Measurements from ENCODE around the gene TRNAU1AP. TPM values are rescaled to one million over a fixed set of nuclear protein-coding genes. Genes with fewer than 3 reads are reported as not detected.

Gene TRNAU1AP
- total and polyA plus RNA-seq, 2 of the 13 experiments (the other 11 are each of a cell fraction or from before 2014, with no cell fraction given): 29.0 to 42.9 TPM

DNA sequence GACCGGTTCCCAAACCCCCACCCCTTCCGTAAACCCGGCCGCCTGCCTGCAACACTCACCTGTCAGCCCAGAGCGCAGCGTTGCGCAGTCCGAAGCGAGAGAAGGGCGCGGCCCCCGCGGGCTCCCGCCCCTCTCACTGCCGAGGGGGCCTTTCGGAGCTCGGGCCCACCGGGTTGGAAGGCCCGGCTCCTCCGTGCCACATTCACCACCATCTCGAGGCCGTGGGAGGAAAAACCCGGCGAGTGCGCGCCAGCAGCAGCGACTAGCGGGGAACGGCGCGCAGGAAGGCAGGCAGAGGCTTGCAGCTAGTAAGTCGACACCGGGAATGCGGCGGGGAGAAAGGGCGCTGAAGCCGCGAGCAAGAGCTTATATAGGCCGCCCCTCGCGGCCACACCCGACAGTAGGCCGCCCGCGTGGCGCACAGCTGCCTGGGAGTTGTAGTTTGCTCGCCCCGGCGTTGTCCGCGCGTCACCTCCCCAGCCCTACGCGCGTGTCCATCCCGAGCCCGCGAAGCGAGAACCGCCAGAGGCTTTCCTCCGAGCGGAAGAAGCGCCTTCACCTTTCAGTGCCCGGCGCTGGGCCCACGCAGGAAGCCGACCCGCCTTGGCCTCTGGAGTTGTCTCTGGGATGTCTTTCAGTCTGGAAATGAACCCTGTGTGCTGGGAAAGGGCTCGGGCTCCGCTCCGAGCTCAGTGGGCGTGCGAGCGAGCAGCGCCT, 28.8 kb downstream of the TRNAU1AP start (continued):
- TF ChIP-seq ZNF558 (CRISPR knock-in tag; IDR thresholded peaks at IDR 0.05; ENCODE audit: borderline replicate concordance): peak; percentile 90; the same call in 1 of the 2 replicates
- TF ChIP-seq RFXANK (CRISPR knock-in tag; IDR thresholded peaks at IDR 0.05): peak; percentile 55; the same call in 1 of the 2 replicates
- TF ChIP-seq MEF2D (CRISPR knock-in tag; IDR thresholded peaks at IDR 0.05): no peak; the same call in 1 of the 2 replicates
- TF ChIP-seq SIN3A (IDR thresholded peaks at IDR 0.05; ENCODE audit: borderline replicate concordance, low read depth, low read length): peak; percentile 94; the same call in 1 of the 2 replicates
- TF ChIP-seq ZNF747 (CRISPR knock-in tag; IDR thresholded peaks at IDR 0.05; ENCODE audit: borderline replicate concordance): 0 out of 2 replicates have a peak, but pooled peaks have one; percentile 82
- TF ChIP-seq, protein P1, sequence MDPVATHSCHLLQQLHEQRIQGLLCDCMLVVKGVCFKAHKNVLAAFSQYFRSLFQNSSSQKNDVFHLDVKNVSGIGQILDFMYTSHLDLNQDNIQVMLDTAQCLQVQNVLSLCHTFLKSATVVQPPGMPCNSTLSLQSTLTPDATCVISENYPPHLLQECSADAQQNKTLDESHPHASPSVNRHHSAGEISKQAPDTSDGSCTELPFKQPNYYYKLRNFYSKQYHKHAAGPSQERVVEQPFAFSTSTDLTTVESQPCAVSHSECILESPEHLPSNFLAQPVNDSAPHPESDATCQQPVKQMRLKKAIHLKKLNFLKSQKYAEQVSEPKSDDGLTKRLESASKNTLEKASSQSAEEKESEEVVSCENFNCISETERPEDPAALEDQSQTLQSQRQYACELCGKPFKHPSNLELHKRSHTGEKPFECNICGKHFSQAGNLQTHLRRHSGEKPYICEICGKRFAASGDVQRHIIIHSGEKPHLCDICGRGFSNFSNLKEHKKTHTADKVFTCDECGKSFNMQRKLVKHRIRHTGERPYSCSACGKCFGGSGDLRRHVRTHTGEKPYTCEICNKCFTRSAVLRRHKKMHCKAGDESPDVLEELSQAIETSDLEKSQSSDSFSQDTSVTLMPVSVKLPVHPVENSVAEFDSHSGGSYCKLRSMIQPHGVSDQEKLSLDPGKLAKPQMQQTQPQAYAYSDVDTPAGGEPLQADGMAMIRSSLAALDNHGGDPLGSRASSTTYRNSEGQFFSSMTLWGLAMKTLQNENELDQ (CRISPR knock-in tag; IDR thresholded peaks at IDR 0.05; ENCODE audit: borderline replicate concordance): 0 out of 2 replicates have a peak, but pooled peaks have one; percentile 12
- peak; percentile 88; the same call in 1 of the 2 replicates for TF ChIP-seq WIZ (CRISPR knock-in tag; IDR thresholded peaks at IDR 0.05)
- TF ChIP-seq NFE2L1 (CRISPR knock-in tag; IDR thresholded peaks at IDR 0.05; ENCODE audit: borderline replicate concordance): no peak; the same call in 1 of the 2 replicates
- TF ChIP-seq HOXA3 (CRISPR knock-in tag; IDR thresholded peaks at IDR 0.05): peak; percentile 84
- 0 out of 2 replicates have a peak, but pooled peaks have one; percentile 19 for TF ChIP-seq SMAD9 (CRISPR knock-in tag; IDR thresholded peaks at IDR 0.05)
- TF ChIP-seq ZNF275 (CRISPR knock-in tag; IDR thresholded peaks at IDR 0.05; ENCODE audit: borderline replicate concordance): peak; percentile 60; the same call in 1 of the 2 replicates
- TF ChIP-seq, protein P2, sequence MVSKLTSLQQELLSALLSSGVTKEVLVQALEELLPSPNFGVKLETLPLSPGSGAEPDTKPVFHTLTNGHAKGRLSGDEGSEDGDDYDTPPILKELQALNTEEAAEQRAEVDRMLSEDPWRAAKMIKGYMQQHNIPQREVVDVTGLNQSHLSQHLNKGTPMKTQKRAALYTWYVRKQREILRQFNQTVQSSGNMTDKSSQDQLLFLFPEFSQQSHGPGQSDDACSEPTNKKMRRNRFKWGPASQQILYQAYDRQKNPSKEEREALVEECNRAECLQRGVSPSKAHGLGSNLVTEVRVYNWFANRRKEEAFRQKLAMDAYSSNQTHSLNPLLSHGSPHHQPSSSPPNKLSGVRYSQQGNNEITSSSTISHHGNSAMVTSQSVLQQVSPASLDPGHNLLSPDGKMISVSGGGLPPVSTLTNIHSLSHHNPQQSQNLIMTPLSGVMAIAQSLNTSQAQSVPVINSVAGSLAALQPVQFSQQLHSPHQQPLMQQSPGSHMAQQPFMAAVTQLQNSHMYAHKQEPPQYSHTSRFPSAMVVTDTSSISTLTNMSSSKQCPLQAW (CRISPR knock-in tag; IDR thresholded peaks at IDR 0.05): 0 out of 2 replicates have a peak, but pooled peaks have one; percentile 47
- TF ChIP-seq, protein P3, sequence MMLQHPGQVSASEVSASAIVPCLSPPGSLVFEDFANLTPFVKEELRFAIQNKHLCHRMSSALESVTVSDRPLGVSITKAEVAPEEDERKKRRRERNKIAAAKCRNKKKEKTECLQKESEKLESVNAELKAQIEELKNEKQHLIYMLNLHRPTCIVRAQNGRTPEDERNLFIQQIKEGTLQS (CRISPR knock-in tag; IDR thresholded peaks at IDR 0.05): peak; percentile 46; the same call in 1 of the 2 replicates
- peak; percentile 89; the same call in 1 of the 2 replicates for TF ChIP-seq CREBL2 (CRISPR knock-in tag; IDR thresholded peaks at IDR 0.05; ENCODE audit: borderline replicate concordance)
- TF ChIP-seq PRDM15 (CRISPR knock-in tag; IDR thresholded peaks at IDR 0.05): peak; percentile 86
